K562 (cell line): ENCODE measurements around the gene PGAP3. TPM values are rescaled to one million over a fixed set of nuclear protein-coding genes. Genes with fewer than 3 reads are reported as not detected.

Experiments used
- ASH1L ChIP-seq: fragments of 450-650 bp; IDR thresholded peaks from 2 replicates; pipeline ENCODE4 v1.6.1; 2018; ENCODE audit warnings: borderline replicate concordance, mild to moderate bottlenecking, low read depth; ENCODE audit not compliant: partially characterized antibody
- CC2D1A ChIP-seq: fragments of 450-650 bp; IDR thresholded peaks from 2 replicates; pipeline ENCODE4 v1.6.1; 2017; ENCODE audit warnings: mild to moderate bottlenecking
- DPF2 ChIP-seq: fragments of 450-650 bp; IDR thresholded peaks from 2 replicates; pipeline ENCODE4 v1.6.1; 2016
- ETV5 ChIP-seq: sonication (generic); formaldehyde crosslinking; IDR thresholded peaks from 2 replicates; pipeline ENCODE4 v1.4.0; 2020; ENCODE audit warnings: low read depth, mild to moderate bottlenecking, missing genetic modification reagents
- FOXJ3 ChIP-seq: sonication (generic); formaldehyde crosslinking; IDR thresholded peaks from 2 replicates; pipeline ENCODE4 v1.4.0; 2020; ENCODE audit warnings: mild to moderate bottlenecking, missing genetic modification reagents
- MED1 ChIP-seq: sonication (generic); formaldehyde crosslinking; IDR thresholded peaks from 2 replicates; pipeline ENCODE4 v1.8.1; 2023; ENCODE audit warnings: missing genetic modification reagents, borderline replicate concordance
- NFYB ChIP-seq: IDR thresholded peaks from 2 replicates; pipeline ENCODE4 v1.6.1; 2011; ENCODE audit warnings: mild to moderate bottlenecking, moderate library complexity; ENCODE audit not compliant: insufficient read length; ENCODE audit errors: extremely low read depth
- PHF21A ChIP-seq: fragments of 450-650 bp; IDR thresholded peaks from 2 replicates; pipeline ENCODE4 v1.6.1; 2017; ENCODE audit warnings: low read depth, borderline replicate concordance
- RAD21 ChIP-seq, 2 experiments: fragments of 250-450 bp in 1 of 2; fragments of 450-650 bp in 1 of 2; sonication (Bioruptor Pico) in 1 of 2; formaldehyde crosslinking in 1 of 2; IDR thresholded peaks in 1 of 2; conservative IDR thresholded peaks in 1 of 2; 2 replicates each; pipeline versions ENCODE4 v1.4.0 to v1.8.0; 2020 to 2022; ENCODE audit warnings: mild to moderate bottlenecking in 2 of 2, moderate library complexity in 1 of 2
- RBM22 ChIP-seq: fragments of 200-400 bp; formaldehyde crosslinking; IDR thresholded peaks from 2 replicates; pipeline ENCODE4 v1.6.1; 2018; ENCODE audit warnings: low read length, low read depth; ENCODE audit not compliant: poor library complexity, severe bottlenecking
- SIN3A ChIP-seq, 2 experiments: fragments of 150-350 bp in 1 of 2; IDR thresholded peaks; 2 replicates each; pipeline ENCODE4 v1.6.1; 2011 to 2016; ENCODE audit warnings: borderline replicate concordance in 2 of 2, low read depth in 2 of 2, low read length in 2 of 2, mild to moderate bottlenecking in 2 of 2, moderate library complexity in 2 of 2; ENCODE audit not compliant: control insufficient read depth in 1 of 2
- SMARCB1 ChIP-seq: IDR thresholded peaks from 2 replicates; pipeline ENCODE4 v1.6.1; 2011; ENCODE audit warnings: improper control_type of control experiment, low read depth; ENCODE audit not compliant: insufficient read length
- SMC3 ChIP-seq: conservative IDR thresholded peaks from 2 replicates; pipeline ENCODE4 v1.6.1; 2011; ENCODE audit warnings: low read depth, low read length, improper control_type of control experiment; ENCODE audit not compliant: insufficient read depth
- TAF7 ChIP-seq: fragments of 450-650 bp; IDR thresholded peaks from 2 replicates; pipeline ENCODE4 v1.6.1; 2016; ENCODE audit warnings: missing genetic modification characterization, missing compliant biosample characterization
- polyA plus RNA-seq, 8 experiments: library from polyadenylated mRNA; depleted of rRNA in 4 of 8; stranded (reverse) in 5 of 8; unstranded in 3 of 8; fragments of >200 nt; fragmentation: Nextera tagmentation in 2 of 8; fragmentation: Illumina TruSeq in 1 of 8; extraction: Ambion mirVana in 2 of 8; extraction: Trizol in 1 of 8; gene quantifications; 2 replicates each; pipeline versions ENCODE4 v1.2.1 to v1.2.3, GENCODE V29; 2011 to 2014; ENCODE audit warnings: inconsistent platforms in 1 of 8, missing spikeins in 1 of 8
- total RNA-seq, 7 experiments: library from RNA; depleted of rRNA in 6 of 7; stranded (reverse); fragments of >200 nt in 6 of 7; fragmentation: Illumina TruSeq in 2 of 7; extraction: Trizol in 2 of 7; gene quantifications; 2 replicates each; pipeline versions ENCODE4 v1.2.1 to v1.2.3, GENCODE V29; 2011 to 2021; ENCODE audit warnings: low replicate concordance in 1 of 7
- TF ChIP-seq, protein P1 (sequence below): IDR thresholded peaks from 2 replicates; pipeline ENCODE4 v1.6.1; 2012; ENCODE audit warnings: low read depth, low read length, improper control_type of control experiment, borderline replicate concordance
- TF ChIP-seq, protein P2 (sequence below): IDR thresholded peaks from 3 replicates; pipeline ENCODE4 v1.6.1; 2011; ENCODE audit warnings: borderline replicate concordance, mild to moderate bottlenecking, moderate library complexity; ENCODE audit not compliant: insufficient read length; ENCODE audit errors: extremely low read depth
- TF ChIP-seq, protein P3 (sequence below): sonication (generic); formaldehyde crosslinking; IDR thresholded peaks from 2 replicates; pipeline ENCODE4 v1.8.1; 2022; ENCODE audit warnings: missing genetic modification reagents

The PGAP3 gene
- total and polyA plus RNA-seq, 9 of the 15 experiments (the other 6 are each of a cell fraction or from before 2014, with no cell fraction given) = 0.38 to 9.4 (median 4.5) TPM

DNA sequence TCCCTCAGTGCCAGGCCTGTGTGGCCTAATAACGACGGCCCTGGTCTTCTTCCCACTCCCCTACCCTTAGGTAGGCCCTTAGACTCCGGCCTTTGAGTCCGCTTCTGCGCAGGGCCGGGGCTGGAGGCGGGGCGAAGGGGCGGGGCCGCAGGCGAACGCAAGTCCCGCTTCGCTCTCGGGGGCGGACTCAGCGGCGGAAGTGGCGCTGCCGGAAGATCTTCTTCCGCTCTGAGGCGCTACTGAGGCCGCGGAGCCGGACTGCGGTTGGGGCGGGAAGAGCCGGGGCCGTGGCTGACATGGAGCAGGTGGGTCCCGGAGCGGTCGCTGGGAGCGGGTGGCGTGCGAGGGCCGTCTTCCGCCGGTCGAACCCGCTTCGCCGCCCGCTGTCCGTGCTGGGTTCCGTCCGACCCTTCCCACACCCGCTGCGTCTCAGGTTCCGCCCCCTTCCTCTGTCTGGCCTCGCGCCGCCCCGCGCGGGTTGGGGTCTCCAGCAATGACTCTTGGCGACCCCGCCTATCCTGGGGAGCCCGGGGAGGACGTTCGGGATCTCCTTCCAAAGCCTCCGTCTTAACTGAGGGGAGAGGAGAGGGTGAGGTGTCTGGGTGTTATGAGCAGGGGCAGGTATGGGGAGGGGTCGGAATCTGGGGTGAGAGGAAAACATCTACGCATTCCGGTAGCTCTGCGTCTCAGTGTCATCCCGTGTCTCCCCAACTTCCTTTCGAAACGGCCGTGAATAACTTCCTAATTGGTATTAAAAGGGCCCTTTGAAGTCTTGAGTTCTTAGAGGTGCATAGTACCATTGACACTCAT lies 50.7 kb downstream of the PGAP3 start, which contains the start of gene STARD3 (continued):
- TF ChIP-seq, protein P1, sequence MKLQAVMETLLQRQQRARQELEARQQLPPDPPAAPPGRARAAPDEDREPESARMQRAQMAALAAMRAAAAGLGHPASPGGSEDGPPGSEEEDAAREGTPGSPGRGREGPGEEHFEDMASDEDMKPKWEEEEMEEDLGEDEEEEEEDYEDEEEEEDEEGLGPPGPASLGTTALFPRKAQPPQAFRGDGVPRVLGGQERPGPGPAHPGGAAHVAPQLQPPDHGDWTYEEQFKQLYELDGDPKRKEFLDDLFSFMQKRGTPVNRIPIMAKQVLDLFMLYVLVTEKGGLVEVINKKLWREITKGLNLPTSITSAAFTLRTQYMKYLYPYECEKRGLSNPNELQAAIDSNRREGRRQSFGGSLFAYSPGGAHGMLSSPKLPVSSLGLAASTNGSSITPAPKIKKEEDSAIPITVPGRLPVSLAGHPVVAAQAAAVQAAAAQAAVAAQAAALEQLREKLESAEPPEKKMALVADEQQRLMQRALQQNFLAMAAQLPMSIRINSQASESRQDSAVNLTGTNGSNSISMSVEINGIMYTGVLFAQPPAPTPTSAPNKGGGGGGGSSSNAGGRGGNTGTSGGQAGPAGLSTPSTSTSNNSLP = no peak
- TF ChIP-seq SMC3 = no peak
- TF ChIP-seq SMARCB1 = no peak
- TF ChIP-seq ETV5 (CRISPR knock-in tag) = 0 out of 2 replicates have a peak, but pooled peaks have one; percentile 47
- TF ChIP-seq, protein P2, sequence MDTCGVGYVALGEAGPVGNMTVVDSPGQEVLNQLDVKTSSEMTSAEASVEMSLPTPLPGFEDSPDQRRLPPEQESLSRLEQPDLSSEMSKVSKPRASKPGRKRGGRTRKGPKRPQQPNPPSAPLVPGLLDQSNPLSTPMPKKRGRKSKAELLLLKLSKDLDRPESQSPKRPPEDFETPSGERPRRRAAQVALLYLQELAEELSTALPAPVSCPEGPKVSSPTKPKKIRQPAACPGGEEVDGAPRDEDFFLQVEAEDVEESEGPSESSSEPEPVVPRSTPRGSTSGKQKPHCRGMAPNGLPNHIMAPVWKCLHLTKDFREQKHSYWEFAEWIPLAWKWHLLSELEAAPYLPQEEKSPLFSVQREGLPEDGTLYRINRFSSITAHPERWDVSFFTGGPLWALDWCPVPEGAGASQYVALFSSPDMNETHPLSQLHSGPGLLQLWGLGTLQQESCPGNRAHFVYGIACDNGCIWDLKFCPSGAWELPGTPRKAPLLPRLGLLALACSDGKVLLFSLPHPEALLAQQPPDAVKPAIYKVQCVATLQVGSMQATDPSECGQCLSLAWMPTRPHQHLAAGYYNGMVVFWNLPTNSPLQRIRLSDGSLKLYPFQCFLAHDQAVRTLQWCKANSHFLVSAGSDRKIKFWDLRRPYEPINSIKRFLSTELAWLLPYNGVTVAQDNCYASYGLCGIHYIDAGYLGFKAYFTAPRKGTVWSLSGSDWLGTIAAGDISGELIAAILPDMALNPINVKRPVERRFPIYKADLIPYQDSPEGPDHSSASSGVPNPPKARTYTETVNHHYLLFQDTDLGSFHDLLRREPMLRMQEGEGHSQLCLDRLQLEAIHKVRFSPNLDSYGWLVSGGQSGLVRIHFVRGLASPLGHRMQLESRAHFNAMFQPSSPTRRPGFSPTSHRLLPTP = no peak
- TF ChIP-seq, protein P3, sequence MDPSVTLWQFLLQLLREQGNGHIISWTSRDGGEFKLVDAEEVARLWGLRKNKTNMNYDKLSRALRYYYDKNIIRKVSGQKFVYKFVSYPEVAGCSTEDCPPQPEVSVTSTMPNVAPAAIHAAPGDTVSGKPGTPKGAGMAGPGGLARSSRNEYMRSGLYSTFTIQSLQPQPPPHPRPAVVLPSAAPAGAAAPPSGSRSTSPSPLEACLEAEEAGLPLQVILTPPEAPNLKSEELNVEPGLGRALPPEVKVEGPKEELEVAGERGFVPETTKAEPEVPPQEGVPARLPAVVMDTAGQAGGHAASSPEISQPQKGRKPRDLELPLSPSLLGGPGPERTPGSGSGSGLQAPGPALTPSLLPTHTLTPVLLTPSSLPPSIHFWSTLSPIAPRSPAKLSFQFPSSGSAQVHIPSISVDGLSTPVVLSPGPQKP (CRISPR knock-in tag) = no peak
- TF ChIP-seq TAF7 = peak; percentile 74
- TF ChIP-seq RBM22 = peak; percentile 81
- no peak for TF ChIP-seq RAD21 (CRISPR knock-in tag; conservative IDR thresholded peaks at IDR 0.05 in 1 of 2, IDR thresholded peaks at IDR 0.05 in 1 of 2)
- no peak for TF ChIP-seq FOXJ3 (CRISPR knock-in tag)
- peak in 1 of 2 experiments; percentile 40; a peak in 2 of 4 replicates for TF ChIP-seq SIN3A (IDR thresholded peaks at IDR 0.05; ENCODE audit: borderline replicate concordance in 2 of 2, control insufficient read depth in 1 of 2, low read depth in 2 of 2, low read length in 2 of 2)
- TF ChIP-seq MED1 (CRISPR knock-in tag) = no peak
- TF ChIP-seq DPF2 = no peak
- TF ChIP-seq PHF21A = peak; percentile 47; the same call in 1 of the 2 replicates
- no peak for TF ChIP-seq CC2D1A
- no peak for TF ChIP-seq NFYB
- TF ChIP-seq ASH1L = no peak
